ENCODE data around the gene HEXA. TPM values are rescaled to one million over a fixed set of nuclear protein-coding genes. Genes with fewer than 3 reads are reported as not detected.

Gene HEXA
- total RNA-seq, 1 experiment from 2014 or later = 52.5 TPM

DNA sequence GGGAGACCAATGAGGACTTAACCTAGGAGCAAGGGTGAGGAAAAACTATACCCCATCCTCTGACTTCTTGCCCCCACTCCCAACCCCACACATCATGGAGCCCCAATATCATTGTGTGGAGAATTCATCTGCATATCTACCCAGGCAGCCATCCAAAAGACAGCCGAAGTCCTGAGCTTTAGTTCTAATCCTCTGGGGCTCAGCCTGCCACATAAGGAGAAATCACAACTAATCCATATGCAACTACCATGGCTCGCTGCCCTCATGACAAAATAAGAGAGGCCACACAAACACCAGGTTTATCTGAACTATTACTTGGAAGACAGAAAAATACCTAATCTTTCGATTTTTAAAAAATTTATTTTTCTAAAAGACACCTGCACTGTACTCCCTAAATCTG is 17.7 kb downstream of the HEXA start:
- Histone ChIP-seq H3K36me3 (replicated peaks; ENCODE audit: control insufficient read depth, insufficient read depth, low read length) (peaks cover 3% of the 10 kb centered on the region), H3K4me3 (ENCODE audit: insufficient read depth, low read depth, low read length) (no peak overlapping the region), H3K27me3 (ENCODE audit: control insufficient read depth, insufficient read depth, low read length) (no peaks in the 10 kb centered on the region)
- no peak for DNase-seq

DNA sequence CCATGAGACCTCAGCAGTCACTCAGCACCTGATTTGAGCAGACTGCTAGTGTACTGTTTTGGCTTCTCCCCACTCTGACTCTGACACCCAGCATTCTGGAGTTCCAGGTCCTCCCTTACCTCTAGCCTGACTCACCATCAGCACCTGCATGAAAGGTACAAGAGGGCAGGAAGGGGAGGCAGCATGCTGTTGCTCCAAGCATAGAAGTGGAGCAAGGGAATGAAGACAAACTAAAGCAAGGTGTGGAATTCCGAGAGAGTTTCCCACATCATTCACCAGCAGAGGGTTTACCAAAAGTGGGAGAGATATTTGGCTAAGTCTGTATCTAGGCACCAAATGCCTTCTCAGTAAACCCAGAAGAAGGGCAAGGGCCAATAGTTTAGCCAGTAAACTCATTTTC is 21.3 kb downstream of the HEXA start:
- Histone ChIP-seq H3K4me3 (ENCODE audit: insufficient read depth, low read depth, low read length) (no peak overlapping the region), H3K36me3 (replicated peaks; ENCODE audit: control insufficient read depth, insufficient read depth, low read length) (peaks cover 5% of the 10 kb centered on the region), H3K27me3 (ENCODE audit: control insufficient read depth, insufficient read depth, low read length) (no peaks in the 10 kb centered on the region)
- DNase-seq = no peak

DNA sequence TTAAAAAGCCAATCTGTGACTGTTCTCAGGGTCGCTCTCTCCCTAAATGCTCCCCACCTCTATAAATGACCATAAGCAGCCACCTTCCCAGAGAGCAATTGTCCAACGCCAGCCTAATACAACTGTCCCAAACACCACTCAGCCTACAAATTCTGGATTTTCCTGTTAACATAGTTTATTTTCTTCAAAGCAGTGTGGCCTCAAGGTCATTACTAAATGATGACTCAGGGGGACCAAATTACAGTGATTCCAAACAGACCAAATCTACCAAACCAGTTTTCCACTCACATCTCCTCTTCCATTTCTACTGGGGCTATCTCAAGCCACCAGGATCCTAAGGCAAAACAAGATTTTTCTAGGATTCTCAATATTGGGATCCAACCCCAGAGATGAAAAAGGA is 22.5 kb downstream of the HEXA start:
- Histone ChIP-seq H3K4me3 (ENCODE audit: insufficient read depth, low read depth, low read length) (no peak overlapping the region), H3K36me3 (replicated peaks; ENCODE audit: control insufficient read depth, insufficient read depth, low read length) (peaks cover 5% of the 10 kb centered on the region), H3K27me3 (ENCODE audit: control insufficient read depth, insufficient read depth, low read length) (no peaks in the 10 kb centered on the region)
- DNase-seq = no peak

DNA sequence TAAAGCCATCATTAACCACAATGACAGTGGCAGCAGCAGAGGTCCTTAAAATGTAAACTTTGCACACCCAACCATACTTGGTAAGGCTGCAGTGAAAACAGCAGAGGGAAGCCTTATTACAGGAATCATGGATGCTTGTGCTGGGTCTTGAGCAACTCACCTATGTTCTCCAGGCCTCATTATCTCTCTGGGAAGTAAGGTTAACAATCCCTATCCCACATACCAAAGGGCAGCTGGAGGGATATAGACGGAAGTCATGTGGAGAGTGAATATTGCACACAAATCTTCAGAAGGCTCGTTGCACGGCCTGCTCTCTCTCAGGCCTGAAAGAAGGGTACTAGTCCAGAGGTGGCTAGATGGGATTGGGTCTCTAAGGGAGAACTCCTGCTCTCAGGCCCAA is 30.0 kb downstream of the HEXA start:
- Histone ChIP-seq H3K36me3 (replicated peaks; ENCODE audit: control insufficient read depth, insufficient read depth, low read length) (peaks cover 15% of the 10 kb centered on the region), H3K4me3 (ENCODE audit: insufficient read depth, low read depth, low read length) (no peak overlapping the region), H3K27me3 (ENCODE audit: control insufficient read depth, insufficient read depth, low read length) (no peaks in the 10 kb centered on the region)
- no peak for DNase-seq

DNA sequence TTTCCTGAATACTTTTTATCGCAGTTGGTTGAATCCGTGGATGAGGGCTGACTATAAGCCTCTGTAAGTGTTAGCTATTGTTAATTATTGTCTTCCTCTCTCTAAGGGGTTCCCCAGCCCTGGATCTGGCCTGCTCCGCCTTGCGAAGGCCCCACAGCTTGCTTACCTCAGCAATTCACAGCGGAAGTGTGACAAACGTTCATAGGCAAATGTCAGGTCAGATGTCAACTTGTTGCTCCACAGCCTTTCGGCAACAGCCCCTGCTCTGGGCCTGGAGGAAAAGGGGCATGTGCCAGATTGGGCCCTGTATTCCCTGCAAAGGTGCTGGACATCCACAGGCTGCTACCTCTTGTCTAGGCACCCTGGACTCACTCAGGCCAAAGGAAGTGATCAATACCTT is 30.5 kb downstream of the HEXA start:
- DNase-seq = no peak
- peaks cover 15% of the 10 kb centered on the region for H3K36me3 ChIP-seq (replicated peaks; ENCODE audit: control insufficient read depth, insufficient read depth, low read length)
- H3K4me3 ChIP-seq (ENCODE audit: insufficient read depth, low read depth, low read length) = no peak overlapping the region
- no peaks in the 10 kb centered on the region for H3K27me3 ChIP-seq (ENCODE audit: control insufficient read depth, insufficient read depth, low read length)

DNA sequence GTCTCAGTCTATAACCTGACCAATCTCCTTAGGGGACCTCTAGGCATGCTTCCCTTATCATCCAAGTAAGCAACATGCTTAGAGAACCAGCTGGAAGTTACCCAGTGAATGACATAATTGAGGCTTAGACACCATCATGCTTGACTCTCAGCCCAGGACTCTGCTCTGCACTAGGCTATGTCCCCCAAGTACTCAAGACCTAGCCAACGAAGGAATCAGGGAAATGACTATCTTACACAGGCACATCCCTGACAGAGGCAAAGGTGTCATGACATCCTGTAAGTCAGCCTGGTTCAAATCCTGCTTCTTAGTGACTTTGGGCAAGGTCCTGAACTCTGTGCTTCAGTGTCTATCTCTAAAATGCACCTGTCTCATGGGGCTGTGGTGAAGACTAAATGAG is 31.2 kb downstream of the HEXA start:
- Histone ChIP-seq H3K27me3 (ENCODE audit: control insufficient read depth, insufficient read depth, low read length) (no peaks in the 10 kb centered on the region), H3K4me3 (ENCODE audit: insufficient read depth, low read depth, low read length) (no peak overlapping the region), H3K36me3 (replicated peaks; ENCODE audit: control insufficient read depth, insufficient read depth, low read length) (peaks cover 13% of the 10 kb centered on the region)
- DNase-seq = no peak

DNA sequence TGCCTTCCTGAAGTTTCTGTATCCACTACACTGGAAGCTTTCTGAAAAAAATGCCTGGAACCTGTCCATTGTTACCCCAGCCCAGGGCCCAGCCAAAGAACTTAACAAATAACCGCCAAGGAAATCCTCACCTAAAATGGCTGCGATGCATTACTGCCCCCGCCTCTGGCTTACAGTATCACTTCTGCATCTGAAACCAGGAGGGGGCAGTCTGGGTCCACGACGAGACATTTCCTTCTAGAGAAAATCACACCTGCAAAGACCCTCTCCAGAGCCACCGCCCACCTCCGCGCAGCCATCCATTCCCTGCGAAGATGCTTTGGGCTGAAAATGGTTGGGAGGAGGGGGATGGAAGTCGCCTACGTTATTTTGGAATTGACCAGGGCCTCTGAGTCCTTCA is 33.4 kb downstream of the HEXA start:
- no peak overlapping the region for H3K4me3 ChIP-seq (ENCODE audit: insufficient read depth, low read depth, low read length)
- peaks cover 12% of the 10 kb centered on the region for H3K36me3 ChIP-seq (replicated peaks; ENCODE audit: control insufficient read depth, insufficient read depth, low read length)
- no peaks in the 10 kb centered on the region for H3K27me3 ChIP-seq (ENCODE audit: control insufficient read depth, insufficient read depth, low read length)
- DNase-seq = peak; percentile 83

DNA sequence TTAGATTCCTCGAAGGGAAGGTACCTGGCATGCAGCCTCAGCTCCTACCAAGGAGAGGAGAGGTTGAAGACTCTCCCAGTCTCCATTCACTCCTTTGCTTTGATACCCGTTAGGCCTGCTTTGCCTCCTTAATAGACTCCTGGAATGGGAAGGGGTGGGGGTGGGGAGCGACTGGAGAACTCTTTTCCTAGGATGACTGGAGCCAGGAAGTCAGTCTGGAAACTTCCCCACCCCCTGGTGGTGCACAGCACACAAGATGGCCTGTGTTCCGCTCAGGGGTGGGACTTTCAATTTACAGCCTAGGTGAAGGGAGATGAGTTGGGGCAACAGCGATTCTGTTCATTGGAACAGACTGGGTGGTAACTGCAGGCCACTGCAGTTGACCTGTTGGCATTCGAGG is 34.5 kb downstream of the HEXA start:
- Histone ChIP-seq H3K36me3 (replicated peaks; ENCODE audit: control insufficient read depth, insufficient read depth, low read length) (peaks cover 9% of the 10 kb centered on the region), H3K4me3 (ENCODE audit: insufficient read depth, low read depth, low read length) (no peak overlapping the region), H3K27me3 (ENCODE audit: control insufficient read depth, insufficient read depth, low read length) (no peaks in the 10 kb centered on the region)
- peak; percentile 73 for DNase-seq

DNA sequence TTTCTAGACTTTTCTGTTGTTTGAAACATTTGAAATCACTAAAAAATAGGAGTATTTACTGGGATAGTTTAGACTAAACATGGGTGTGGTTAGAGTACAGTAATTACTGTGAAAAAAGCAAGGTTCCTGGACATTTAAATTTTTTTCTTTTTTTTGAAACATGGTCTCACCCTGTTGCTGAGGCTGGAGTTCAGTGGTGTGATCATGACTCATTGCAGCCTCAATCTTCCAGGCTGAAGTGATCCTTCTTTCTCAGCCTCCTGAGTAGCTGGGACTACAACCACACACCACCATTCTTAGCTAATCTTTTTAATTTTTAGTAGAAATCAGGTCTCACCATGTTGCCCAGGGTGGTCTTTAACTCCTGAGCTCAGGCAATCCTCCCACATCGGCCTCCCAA is 35.4 kb downstream of the HEXA start:
- H3K36me3 ChIP-seq (replicated peaks; ENCODE audit: control insufficient read depth, insufficient read depth, low read length) = peaks cover 4% of the 10 kb centered on the region
- H3K27me3 ChIP-seq (ENCODE audit: control insufficient read depth, insufficient read depth, low read length) = no peaks in the 10 kb centered on the region
- DNase-seq = no peak
- H3K4me3 ChIP-seq (ENCODE audit: insufficient read depth, low read depth, low read length) = no peak overlapping the region

DNA sequence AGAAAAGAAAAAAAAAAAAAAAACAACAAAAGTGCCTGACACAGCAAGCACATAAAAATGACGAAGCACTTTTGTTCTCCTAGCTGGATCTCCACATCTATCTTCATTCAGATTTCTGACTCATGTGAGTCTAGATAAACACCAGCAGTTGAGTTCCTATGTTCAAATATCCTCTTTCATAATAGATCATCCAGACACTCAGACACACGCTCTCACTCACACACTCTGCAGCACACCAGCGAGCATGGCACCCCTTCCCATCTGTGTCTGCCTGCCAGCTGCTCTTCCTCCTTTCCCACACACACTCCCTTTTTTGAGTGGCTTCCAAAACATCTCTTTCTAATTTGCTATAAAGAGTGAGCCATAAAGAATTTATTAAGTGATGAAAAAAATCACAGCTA is 36.0 kb downstream of the HEXA start:
- Histone ChIP-seq H3K36me3 (replicated peaks; ENCODE audit: control insufficient read depth, insufficient read depth, low read length) (peaks cover 3% of the 10 kb centered on the region), H3K4me3 (ENCODE audit: insufficient read depth, low read depth, low read length) (no peak overlapping the region), H3K27me3 (ENCODE audit: control insufficient read depth, insufficient read depth, low read length) (no peaks in the 10 kb centered on the region)
- no peak for DNase-seq

DNA sequence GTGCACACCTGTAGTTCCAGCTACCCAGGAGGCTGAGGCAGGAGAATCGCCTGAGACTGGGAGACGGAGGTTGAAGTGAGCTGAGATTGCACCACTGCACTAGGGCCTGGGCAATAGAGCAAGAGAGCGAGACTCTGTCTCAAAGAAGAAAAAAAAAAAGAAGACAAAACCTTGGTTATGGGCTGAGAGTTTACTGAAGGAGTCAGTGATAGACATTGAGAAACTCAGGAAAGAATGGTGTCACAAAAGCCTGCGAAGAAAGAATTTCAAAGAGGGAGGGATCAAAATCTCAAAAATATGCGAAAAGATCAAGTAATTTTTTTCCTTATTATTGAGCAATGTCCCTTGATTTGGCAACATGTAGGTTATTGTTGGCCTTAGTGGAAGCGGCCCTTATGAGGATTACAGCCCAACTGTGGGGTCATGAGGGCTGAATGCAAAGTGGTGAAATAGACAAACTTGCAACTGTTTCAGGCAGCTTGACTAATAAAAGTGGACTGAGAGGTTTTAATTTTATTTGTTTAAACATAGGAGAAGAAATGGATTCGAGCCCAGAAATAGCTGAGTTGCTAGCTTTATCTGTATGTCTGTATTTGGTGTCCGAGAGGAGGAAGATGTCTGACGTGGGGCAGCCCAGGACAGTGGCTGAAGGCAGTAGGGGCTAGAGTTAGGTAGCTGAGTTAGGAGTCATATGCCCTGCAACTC is 37.0 kb downstream of the HEXA start:
- no peak for DNase-seq
- no peaks in the 10 kb centered on the region for H3K27me3 ChIP-seq (ENCODE audit: control insufficient read depth, insufficient read depth, low read length)
- no peak overlapping the region for H3K4me3 ChIP-seq (ENCODE audit: insufficient read depth, low read depth, low read length)
- no peaks in the 10 kb centered on the region; the same call in 1 of the 2 replicates for H3K36me3 ChIP-seq (replicated peaks; ENCODE audit: control insufficient read depth, insufficient read depth, low read length)

DNA sequence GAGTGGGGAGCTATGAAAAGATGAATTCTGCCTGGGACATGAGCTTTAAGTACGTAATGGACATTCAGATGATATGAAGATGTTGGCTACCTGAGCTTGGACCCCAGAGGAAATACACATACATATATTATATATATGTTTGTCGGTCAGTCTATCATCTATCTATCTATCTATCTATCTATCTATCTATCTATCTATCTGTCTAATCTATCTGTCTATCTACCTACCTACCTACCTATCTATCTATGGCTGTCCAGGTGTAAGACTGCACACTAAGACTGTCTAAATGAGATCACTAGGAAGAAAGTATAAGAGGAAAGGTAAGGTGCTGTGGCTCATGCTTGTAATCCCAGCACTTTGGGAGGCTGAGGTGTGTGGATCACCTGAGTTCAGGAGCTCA is 37.7 kb downstream of the HEXA start:
- no peaks in the 10 kb centered on the region for H3K27me3 ChIP-seq (ENCODE audit: control insufficient read depth, insufficient read depth, low read length)
- no peak for DNase-seq
- no peaks in the 10 kb centered on the region; the same call in 1 of the 2 replicates for H3K36me3 ChIP-seq (replicated peaks; ENCODE audit: control insufficient read depth, insufficient read depth, low read length)
- H3K4me3 ChIP-seq (ENCODE audit: insufficient read depth, low read depth, low read length) = no peak overlapping the region

DNA sequence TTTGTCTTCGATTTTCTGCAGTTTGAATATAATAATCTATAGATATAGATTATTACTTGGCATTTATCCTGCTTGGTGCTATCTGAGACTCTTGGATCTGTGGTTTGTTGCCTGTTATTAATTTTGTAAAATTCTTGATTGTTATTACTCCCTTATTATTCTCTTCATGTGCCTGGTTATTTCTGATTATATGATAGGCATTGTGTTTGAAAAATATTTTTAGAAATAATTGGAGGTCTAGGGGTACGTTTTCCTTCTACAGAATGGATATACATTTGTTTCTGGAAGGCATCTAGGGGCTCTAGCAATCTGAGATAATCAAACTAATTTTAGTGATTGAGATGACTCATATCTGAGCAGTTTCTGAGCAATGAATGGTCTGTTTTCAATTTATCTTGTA is 41.0 kb downstream of the HEXA start:
- Histone ChIP-seq H3K4me3 (ENCODE audit: insufficient read depth, low read depth, low read length) (no peak overlapping the region), H3K36me3 (replicated peaks; ENCODE audit: control insufficient read depth, insufficient read depth, low read length) (no peaks in the 10 kb centered on the region), H3K27me3 (ENCODE audit: control insufficient read depth, insufficient read depth, low read length) (no peaks in the 10 kb centered on the region)
- DNase-seq = no peak

DNA sequence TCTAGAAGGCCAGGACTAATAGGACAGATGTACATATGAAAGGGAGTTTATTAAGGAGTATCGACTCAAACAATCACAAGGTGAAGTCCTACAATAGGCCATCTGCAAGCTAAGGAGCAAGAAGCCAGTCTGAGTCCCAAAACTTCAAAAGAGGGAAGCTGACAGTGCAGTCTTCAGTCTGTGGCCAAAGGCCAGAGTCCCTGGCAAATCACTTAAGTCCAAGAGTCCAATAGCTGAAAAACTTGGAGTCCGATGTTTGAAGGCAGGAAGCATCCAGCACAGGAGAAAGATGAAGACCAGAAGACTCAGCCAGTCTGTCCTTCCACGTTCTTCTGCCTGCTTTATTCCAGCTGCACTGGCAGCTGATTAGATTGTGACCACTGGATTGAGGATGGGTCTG is 44.8 kb downstream of the HEXA start:
- DNase-seq = no peak
- Histone ChIP-seq H3K27me3 (ENCODE audit: control insufficient read depth, insufficient read depth, low read length) (no peaks in the 10 kb centered on the region), H3K4me3 (ENCODE audit: insufficient read depth, low read depth, low read length) (no peak overlapping the region), H3K36me3 (replicated peaks; ENCODE audit: control insufficient read depth, insufficient read depth, low read length) (no peaks in the 10 kb centered on the region)

DNA sequence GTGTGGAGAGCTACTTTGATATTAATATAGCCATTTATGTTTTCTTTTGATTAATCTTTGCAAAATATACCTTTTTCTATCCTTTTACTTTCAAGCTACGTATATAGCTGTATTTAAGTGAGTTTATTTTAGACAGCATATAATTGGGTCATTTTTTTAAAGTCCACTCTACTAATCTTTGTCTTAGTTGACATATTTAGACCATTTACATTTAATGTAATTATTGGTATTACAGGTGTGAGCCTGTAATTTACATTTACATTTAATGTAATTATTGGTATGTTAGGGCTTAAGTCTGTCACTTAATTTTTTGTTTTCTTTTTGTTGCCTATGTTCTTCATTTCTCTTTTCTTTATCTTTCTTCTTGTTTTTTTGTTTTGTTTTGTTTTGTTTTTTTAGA is 52.1 kb downstream of the HEXA start:
- no peak overlapping the region for H3K4me3 ChIP-seq (ENCODE audit: insufficient read depth, low read depth, low read length)
- no peak for DNase-seq
- H3K27me3 ChIP-seq (ENCODE audit: control insufficient read depth, insufficient read depth, low read length) = peaks cover 13% of the 10 kb centered on the region
- no peaks in the 10 kb centered on the region for H3K36me3 ChIP-seq (replicated peaks; ENCODE audit: control insufficient read depth, insufficient read depth, low read length)

Measured in H7 (cell line).